Astrocyte of the spinal cord (primary cell): ENCODE results near the gene KMT2B.
A peak's percentile ranks its signal among the peaks of the same experiment; 100 is the strongest.

Experiments
- DNase-seq: peaks from one replicate; pipeline ENCODE4 v3.0.0; 2011; ENCODE audit warnings: low read depth, low spot score
- H3K4me3 ChIP-seq: 2 replicates; pipeline ENCODE4 v1.5.1; 2011; ENCODE audit warnings: low read depth, mild to moderate bottlenecking, low read length, moderate library complexity
- CTCF ChIP-seq: IDR thresholded peaks from 2 replicates; pipeline ENCODE4 v1.5.1; 2012; ENCODE audit warnings: low read depth, mild to moderate bottlenecking, low read length, inconsistent platforms
- in situ Hi-C: cut with HindIII; loops from 2 replicates; pipeline ENCODE4 v1.10.0; 2017; ENCODE audit warnings: low sequenced_read_pairs

KMT2B gene

GRCh38 chr19:35746531-35746930, 28.7 kb downstream of the KMT2B start:
- no peak for TF ChIP-seq CTCF
- DNase-seq: no peak
- peak overlapping the region; percentile 97 for H3K4me3 ChIP-seq
- in situ Hi-C loops: no loop called here

GRCh38 chr19:35748106-35749020, 30.6 kb downstream of the KMT2B start, which contains the start of gene LIN37:
TSS of gene LIN37 (plus strand) at chr19:35748576. CDS start at chr19:35748725, 149 bp downstream.
- peak within 1 kb of the TSS; percentile 100 for H3K4me3 ChIP-seq
- TF ChIP-seq CTCF: no peak
- DNase-seq: peak; percentile 100
- in situ Hi-C loops: no loop called here

- TF ChIP-seq CTCF: no peak
- DNase-seq: no peak
- in situ Hi-C loops: no loop called here
- no peak overlapping the region for H3K4me3 ChIP-seq
Observed at GRCh38 chr19:35750167-35750566, 32.4 kb downstream of the KMT2B start.

- H3K4me3 ChIP-seq: no peak overlapping the region
- in situ Hi-C loops: no loop called here
- no peak for DNase-seq
- TF ChIP-seq CTCF: no peak
Observed at GRCh38 chr19:35751839-35752745, 34.3 kb downstream of the KMT2B start.

- in situ Hi-C loops: no loop called here
- no peak for DNase-seq
- H3K4me3 ChIP-seq: no peak overlapping the region
- TF ChIP-seq CTCF: no peak
Observed at GRCh38 chr19:35752746-35753350, 35.0 kb downstream of the KMT2B start.
